Natural killer cell (primary cell): ENCODE data around the gene RAX2. TPM values are rescaled to one million over a fixed set of nuclear protein-coding genes. Genes with fewer than 3 reads are reported as not detected.

ENCODE experiments used
- ATAC-seq, 3 donors: fragments of 150-1000 bp in 2 of 3; fragments of 200-7000 bp in 1 of 3; cut with Tn5 transposase; 1 replicate in 1 of 3; 2 replicates in 2 of 3; pipeline ENCODE4 v1.10.0; 2021; ENCODE audit warnings: mild to moderate bottlenecking in 2 of 3, moderate library complexity in 2 of 3
- DNase-seq, 2 donors: peaks; one replicate each; pipeline versions ENCODE4 v3.0.0 to v3.0.0-alpha.2; 2013 to 2021; ENCODE audit warnings: mixed read lengths in 1 of 2
- H3K27ac ChIP-seq: one replicate; pipeline ENCODE4 v1.5.1; 2013; ENCODE audit warnings: mild to moderate bottlenecking, low read length
- H3K27me3 ChIP-seq: one replicate; pipeline ENCODE4 v1.6.1; 2013; ENCODE audit warnings: low read length; ENCODE audit not compliant: control insufficient read depth, insufficient read depth
- H3K36me3 ChIP-seq: one replicate; pipeline ENCODE4 v1.6.1; 2013; ENCODE audit warnings: low read length; ENCODE audit not compliant: control insufficient read depth, insufficient read depth
- H3K4me1 ChIP-seq: one replicate; pipeline ENCODE4 v1.6.1; 2013; ENCODE audit warnings: low read length; ENCODE audit not compliant: control insufficient read depth, insufficient read depth
- H3K4me3 ChIP-seq: one replicate; pipeline ENCODE4 v1.5.1; 2013; ENCODE audit warnings: low read length
- H3K9me3 ChIP-seq: one replicate; pipeline ENCODE4 v1.6.1; 2013; ENCODE audit warnings: low read length; ENCODE audit not compliant: control insufficient read depth, insufficient read depth
- H3K27ac Mint-ChIP-seq, 2 donors: one replicate each; pipeline ENCODE4 v1.8.0; 2022; ENCODE audit warnings: mild to moderate bottlenecking in 2 of 2, mixed read lengths in 2 of 2, moderate library complexity in 1 of 2
- H3K27me3 Mint-ChIP-seq, 2 donors: one replicate each; pipeline ENCODE4 v1.8.0; 2022; ENCODE audit warnings: low read depth in 2 of 2, mixed read lengths in 2 of 2
- H3K36me3 Mint-ChIP-seq: one replicate; pipeline ENCODE4 v1.8.0; 2022; ENCODE audit warnings: mixed read lengths
- H3K4me1 Mint-ChIP-seq, 2 donors: one replicate each; pipeline ENCODE4 v1.8.0; 2022; ENCODE audit warnings: mixed read lengths in 2 of 2
- H3K4me3 Mint-ChIP-seq: one replicate; pipeline ENCODE4 v1.8.0; 2022; ENCODE audit warnings: mild to moderate bottlenecking, moderate library complexity, mixed read lengths
- H3K9me3 Mint-ChIP-seq, 2 donors: one replicate each; pipeline ENCODE4 v1.8.0; 2022; ENCODE audit warnings: mixed read lengths in 2 of 2
- WGBS: methylation state at CpG from one replicate; pipeline ENCODE4 v1.1.7; 2013; ENCODE audit warnings: missing lambda C conversion rate; ENCODE audit not compliant: insufficient coverage; 5-methylcytosine and 5-hydroxymethylcytosine counted together
- intact Hi-C: fragments of 100-400 bp; cut with micrococcal nuclease; formaldehyde crosslinking; loops from one replicate; pipeline ENCODE4 v1.14.2; 2022
- total RNA-seq, 4 donors: library from RNA; stranded (reverse); fragments of 120-200 nt in 1 of 4; gene quantifications; one replicate each; pipeline versions ENCODE4 v1.2.3 to v1.2.4, GENCODE V29; 2013 to 2022
- TF ChIP-seq, protein P1 (sequence below): fragments of 200-600 bp; IDR thresholded peaks from one replicate; pipeline ENCODE4 v1.8.0; 2022; ENCODE audit warnings: antibody characterized with exemption

RAX2 gene
- total RNA-seq, 3 donors from 2014 or later (not counting 1 experiment from before 2014, with no cell fraction given), result not detected

GRCh38 chr19:3778104-3778867 lies 6.3 kb upstream of the RAX2 start:
- Mint-ChIP-seq H3K27me3 (no peaks in the 10 kb centered on the region), H3K9me3 (peaks cover 3 to 5% of the 10 kb centered on the region in 2 donors), H3K4me3 (no peak overlapping the region), H3K36me3 (peaks cover 8% of the 10 kb centered on the region), H3K27ac (peak overlapping the region in 1 of 2 donors; percentile 36), H3K4me1 (peaks cover 11 to 40% of the 10 kb centered on the region in 2 donors)
- peaks cover 19% of the 10 kb centered on the region for H3K4me1 ChIP-seq
- no peak overlapping the region for H3K27ac ChIP-seq
- peak in 1 of 3 donors; percentile 8 for ATAC-seq
- WGBS, result 95% methylated on average over 37 of the region's 37 CpGs
- TF ChIP-seq, protein P1, sequence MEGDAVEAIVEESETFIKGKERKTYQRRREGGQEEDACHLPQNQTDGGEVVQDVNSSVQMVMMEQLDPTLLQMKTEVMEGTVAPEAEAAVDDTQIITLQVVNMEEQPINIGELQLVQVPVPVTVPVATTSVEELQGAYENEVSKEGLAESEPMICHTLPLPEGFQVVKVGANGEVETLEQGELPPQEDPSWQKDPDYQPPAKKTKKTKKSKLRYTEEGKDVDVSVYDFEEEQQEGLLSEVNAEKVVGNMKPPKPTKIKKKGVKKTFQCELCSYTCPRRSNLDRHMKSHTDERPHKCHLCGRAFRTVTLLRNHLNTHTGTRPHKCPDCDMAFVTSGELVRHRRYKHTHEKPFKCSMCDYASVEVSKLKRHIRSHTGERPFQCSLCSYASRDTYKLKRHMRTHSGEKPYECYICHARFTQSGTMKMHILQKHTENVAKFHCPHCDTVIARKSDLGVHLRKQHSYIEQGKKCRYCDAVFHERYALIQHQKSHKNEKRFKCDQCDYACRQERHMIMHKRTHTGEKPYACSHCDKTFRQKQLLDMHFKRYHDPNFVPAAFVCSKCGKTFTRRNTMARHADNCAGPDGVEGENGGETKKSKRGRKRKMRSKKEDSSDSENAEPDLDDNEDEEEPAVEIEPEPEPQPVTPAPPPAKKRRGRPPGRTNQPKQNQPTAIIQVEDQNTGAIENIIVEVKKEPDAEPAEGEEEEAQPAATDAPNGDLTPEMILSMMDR, result no peak
- peaks cover 46% of the 10 kb centered on the region for H3K36me3 ChIP-seq
- no peak overlapping the region for H3K4me3 ChIP-seq
- intact Hi-C loops, result no loop called here
- no peak for DNase-seq
- no peaks in the 10 kb centered on the region for H3K27me3 ChIP-seq
- peaks cover 20% of the 10 kb centered on the region for H3K9me3 ChIP-seq

GRCh38 chr19:3776479-3777040 lies 4.5 kb upstream of the RAX2 start:
- Histone ChIP-seq H3K36me3 (peaks cover 29% of the 10 kb centered on the region), H3K9me3 (peaks cover 6% of the 10 kb centered on the region), H3K27ac (no peak overlapping the region), H3K4me1 (peaks cover 15% of the 10 kb centered on the region), H3K4me3 (no peak overlapping the region), H3K27me3 (no peaks in the 10 kb centered on the region)
- DNase-seq (no peak), ATAC-seq (no peak)
- Mint-ChIP-seq H3K36me3 (no peaks in the 10 kb centered on the region), H3K9me3 (no peaks in the 10 kb centered on the region), H3K4me3 (no peak overlapping the region), H3K27me3 (no peaks in the 10 kb centered on the region), H3K27ac (peak overlapping the region in 1 of 2 donors; percentile 65), H3K4me1 (peaks cover 2 to 34% of the 10 kb centered on the region in 2 donors)
- 98% methylated on average over 1 of the region's 1 CpG for WGBS
- TF ChIP-seq, protein P1, result no peak
- intact Hi-C loops, result no loop called here

- Histone ChIP-seq H3K27ac (no peak overlapping the region), H3K36me3 (peaks cover 24% of the 10 kb centered on the region), H3K4me1 (peaks cover 8% of the 10 kb centered on the region), H3K4me3 (no peak overlapping the region), H3K9me3 (no peaks in the 10 kb centered on the region), H3K27me3 (no peaks in the 10 kb centered on the region)
- peak overlapping the region in 1 of 2 donors; percentile 65 for H3K27ac Mint-ChIP-seq
- no peak overlapping the region for H3K4me3 Mint-ChIP-seq
- no peaks in the 10 kb centered on the region for H3K27me3 Mint-ChIP-seq
- H3K9me3 Mint-ChIP-seq, result no peaks in the 10 kb centered on the region
- ATAC-seq (no peak), DNase-seq (no peak)
- H3K36me3 Mint-ChIP-seq, result no peaks in the 10 kb centered on the region
- 97% methylated on average over 5 of the region's 5 CpGs for WGBS
- TF ChIP-seq, protein P1, result no peak
- intact Hi-C loops, result no loop called here
- H3K4me1 Mint-ChIP-seq, result peaks cover 0 to 27% of the 10 kb centered on the region in 2 donors
Observed at GRCh38 chr19:3775831-3776230, 3.8 kb upstream of the RAX2 start.
